Natural killer cell (primary cell): ENCODE results near the gene TSEN54. TPM values are rescaled to one million over a fixed set of nuclear protein-coding genes. Genes with fewer than 3 reads are reported as not detected.
A peak's percentile ranks its signal among the peaks of the same experiment; 100 is the strongest.

ENCODE experiments used
- ATAC-seq, 3 donors: fragments of 150-1000 bp in 2 of 3; fragments of 200-7000 bp in 1 of 3; cut with Tn5 transposase; 1 replicate in 1 of 3; 2 replicates in 2 of 3; pipeline ENCODE4 v1.10.0; 2021; ENCODE audit warnings: mild to moderate bottlenecking in 2 of 3, moderate library complexity in 2 of 3
- DNase-seq, 2 donors: peaks; one replicate each; pipeline versions ENCODE4 v3.0.0 to v3.0.0-alpha.2; 2013 to 2021; ENCODE audit warnings: mixed read lengths in 1 of 2
- H3K27ac ChIP-seq: one replicate; pipeline ENCODE4 v1.5.1; 2013; ENCODE audit warnings: mild to moderate bottlenecking, low read length
- H3K27me3 ChIP-seq: one replicate; pipeline ENCODE4 v1.6.1; 2013; ENCODE audit warnings: low read length; ENCODE audit not compliant: control insufficient read depth, insufficient read depth
- H3K36me3 ChIP-seq: one replicate; pipeline ENCODE4 v1.6.1; 2013; ENCODE audit warnings: low read length; ENCODE audit not compliant: control insufficient read depth, insufficient read depth
- H3K4me1 ChIP-seq: one replicate; pipeline ENCODE4 v1.6.1; 2013; ENCODE audit warnings: low read length; ENCODE audit not compliant: control insufficient read depth, insufficient read depth
- H3K4me3 ChIP-seq: one replicate; pipeline ENCODE4 v1.5.1; 2013; ENCODE audit warnings: low read length
- H3K9me3 ChIP-seq: one replicate; pipeline ENCODE4 v1.6.1; 2013; ENCODE audit warnings: low read length; ENCODE audit not compliant: control insufficient read depth, insufficient read depth
- H3K27ac Mint-ChIP-seq, 2 donors: one replicate each; pipeline ENCODE4 v1.8.0; 2022; ENCODE audit warnings: mild to moderate bottlenecking in 2 of 2, mixed read lengths in 2 of 2, moderate library complexity in 1 of 2
- H3K27me3 Mint-ChIP-seq, 2 donors: one replicate each; pipeline ENCODE4 v1.8.0; 2022; ENCODE audit warnings: low read depth in 2 of 2, mixed read lengths in 2 of 2
- H3K36me3 Mint-ChIP-seq: one replicate; pipeline ENCODE4 v1.8.0; 2022; ENCODE audit warnings: mixed read lengths
- H3K4me1 Mint-ChIP-seq, 2 donors: one replicate each; pipeline ENCODE4 v1.8.0; 2022; ENCODE audit warnings: mixed read lengths in 2 of 2
- H3K4me3 Mint-ChIP-seq: one replicate; pipeline ENCODE4 v1.8.0; 2022; ENCODE audit warnings: mild to moderate bottlenecking, moderate library complexity, mixed read lengths
- H3K9me3 Mint-ChIP-seq, 2 donors: one replicate each; pipeline ENCODE4 v1.8.0; 2022; ENCODE audit warnings: mixed read lengths in 2 of 2
- WGBS: methylation state at CpG from one replicate; pipeline ENCODE4 v1.1.7; 2013; ENCODE audit warnings: missing lambda C conversion rate; ENCODE audit not compliant: insufficient coverage; 5-methylcytosine and 5-hydroxymethylcytosine counted together
- intact Hi-C: fragments of 100-400 bp; cut with micrococcal nuclease; formaldehyde crosslinking; loops from one replicate; pipeline ENCODE4 v1.14.2; 2022
- total RNA-seq, 4 donors: library from RNA; stranded (reverse); fragments of 120-200 nt in 1 of 4; gene quantifications; one replicate each; pipeline versions ENCODE4 v1.2.3 to v1.2.4, GENCODE V29; 2013 to 2022
- TF ChIP-seq, protein P1 (sequence below): fragments of 200-600 bp; IDR thresholded peaks from one replicate; pipeline ENCODE4 v1.8.0; 2022; ENCODE audit warnings: antibody characterized with exemption

Gene TSEN54
- 100 to 1,000 TPM; 180 to 224 (median 186) TPM for total RNA-seq
- 110 TPM for total RNA-seq (2013)

DNA sequence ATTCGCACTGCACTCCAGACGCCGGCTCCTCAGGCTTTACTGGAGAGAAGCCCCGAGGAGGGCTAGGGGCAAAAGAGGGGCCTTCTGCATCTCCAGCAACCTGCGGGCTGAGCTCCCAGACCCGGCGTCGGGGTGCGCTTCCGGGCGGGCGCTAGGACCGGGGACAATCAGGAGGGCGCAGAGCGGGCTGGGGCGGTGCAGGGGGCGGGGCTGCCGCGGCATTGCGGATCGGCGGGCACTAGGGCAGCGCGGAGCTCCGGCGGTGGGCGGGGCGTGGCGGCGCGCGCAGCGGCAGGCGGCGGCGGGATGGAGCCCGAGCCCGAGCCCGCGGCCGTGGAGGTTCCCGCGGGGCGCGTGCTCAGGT, at the start of gene TSEN54:
Gene TSEN54, plus strand, starts transcription at position 274 of the 364 bp plus-strand sequence. Its CDS starts 33 bp downstream, at position 307.
- Histone ChIP-seq H3K4me1 (peaks cover 40% of the 10 kb centered on the region), H3K36me3 (peaks cover 17% of the 10 kb centered on the region), H3K4me3 (peak within 1 kb of the TSS; percentile 83), H3K9me3 (no peaks in the 10 kb centered on the region), H3K27me3 (no peaks in the 10 kb centered on the region), H3K27ac (peak within 1 kb of the TSS; percentile 65)
- H3K9me3 Mint-ChIP-seq = no peaks in the 10 kb centered on the region
- peak; percentile 81 to 95 (median 82) for ATAC-seq
- intact Hi-C loops = loop anchor here (1.0 to 5.0 kb wide), 4 partner anchors 9 to 229 kb away; partner anchors contain the start of genes LLGL2, MYO15B and SLC25A19
- no peaks in the 10 kb centered on the region for H3K27me3 Mint-ChIP-seq
- H3K4me3 Mint-ChIP-seq = peak within 1 kb of the TSS; percentile 86
- under 1% methylated on average over 45 of the region's 45 CpGs for WGBS
- H3K4me1 Mint-ChIP-seq = peaks cover 19 to 23% of the 10 kb centered on the region in 2 donors
- H3K36me3 Mint-ChIP-seq = no peaks in the 10 kb centered on the region
- TF ChIP-seq, protein P1, sequence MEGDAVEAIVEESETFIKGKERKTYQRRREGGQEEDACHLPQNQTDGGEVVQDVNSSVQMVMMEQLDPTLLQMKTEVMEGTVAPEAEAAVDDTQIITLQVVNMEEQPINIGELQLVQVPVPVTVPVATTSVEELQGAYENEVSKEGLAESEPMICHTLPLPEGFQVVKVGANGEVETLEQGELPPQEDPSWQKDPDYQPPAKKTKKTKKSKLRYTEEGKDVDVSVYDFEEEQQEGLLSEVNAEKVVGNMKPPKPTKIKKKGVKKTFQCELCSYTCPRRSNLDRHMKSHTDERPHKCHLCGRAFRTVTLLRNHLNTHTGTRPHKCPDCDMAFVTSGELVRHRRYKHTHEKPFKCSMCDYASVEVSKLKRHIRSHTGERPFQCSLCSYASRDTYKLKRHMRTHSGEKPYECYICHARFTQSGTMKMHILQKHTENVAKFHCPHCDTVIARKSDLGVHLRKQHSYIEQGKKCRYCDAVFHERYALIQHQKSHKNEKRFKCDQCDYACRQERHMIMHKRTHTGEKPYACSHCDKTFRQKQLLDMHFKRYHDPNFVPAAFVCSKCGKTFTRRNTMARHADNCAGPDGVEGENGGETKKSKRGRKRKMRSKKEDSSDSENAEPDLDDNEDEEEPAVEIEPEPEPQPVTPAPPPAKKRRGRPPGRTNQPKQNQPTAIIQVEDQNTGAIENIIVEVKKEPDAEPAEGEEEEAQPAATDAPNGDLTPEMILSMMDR = no peak
- DNase-seq = peak; percentile 95 to 96
- H3K27ac Mint-ChIP-seq = peak within 1 kb of the TSS; percentile 88 to 94

- Mint-ChIP-seq H3K36me3 (no peaks in the 10 kb centered on the region), H3K4me3 (no peak overlapping the region), H3K9me3 (no peaks in the 10 kb centered on the region), H3K27me3 (no peaks in the 10 kb centered on the region), H3K4me1 (peaks cover 13 to 14% of the 10 kb centered on the region in 2 donors), H3K27ac (no peak overlapping the region)
- Histone ChIP-seq H3K27me3 (no peaks in the 10 kb centered on the region), H3K36me3 (peaks cover 21% of the 10 kb centered on the region), H3K4me1 (no peaks in the 10 kb centered on the region), H3K27ac (no peak overlapping the region), H3K4me3 (no peak overlapping the region), H3K9me3 (no peaks in the 10 kb centered on the region)
- 90% methylated on average over 8 of the region's 8 CpGs for WGBS
- intact Hi-C loops = no loop called here
- TF ChIP-seq, protein P1 = no peak
- ATAC-seq (no peak), DNase-seq (no peak)
Measured at GRCh38 chr17:75468291-75468754, 48.0 kb upstream of the TSEN54 start.

DNA sequence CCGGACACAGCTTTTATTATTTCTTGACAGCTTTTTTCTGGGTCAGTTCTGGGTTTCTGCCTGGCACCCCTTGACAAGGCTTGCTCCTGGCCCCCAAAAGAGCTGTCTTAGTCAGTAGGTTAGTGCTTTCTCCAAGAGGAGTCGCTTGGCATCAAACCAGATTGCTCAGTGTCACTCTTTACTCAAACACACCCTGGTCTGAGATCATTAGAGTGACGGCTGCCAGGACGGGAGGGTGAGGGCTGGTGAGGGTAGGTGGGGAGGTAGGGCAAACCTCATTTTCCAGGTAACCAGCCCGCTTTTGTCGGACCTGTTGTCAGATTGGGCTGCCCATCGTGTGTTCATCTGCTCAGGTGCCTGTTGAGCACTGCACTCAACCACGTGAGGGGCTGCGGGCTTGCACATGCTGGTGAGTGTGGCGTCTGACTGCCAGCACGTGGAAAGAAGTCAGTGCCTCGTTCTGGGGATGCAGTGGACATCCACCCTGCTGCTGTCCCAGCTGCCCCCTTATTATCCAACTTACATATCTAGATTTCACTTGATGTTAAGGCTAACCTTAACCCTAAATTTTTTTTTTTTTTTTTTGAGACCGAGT, 47.5 kb upstream of the TSEN54 start:
- Mint-ChIP-seq H3K4me1 (peaks cover 8 to 12% of the 10 kb centered on the region in 2 donors), H3K27ac (no peak overlapping the region), H3K36me3 (no peaks in the 10 kb centered on the region), H3K9me3 (no peaks in the 10 kb centered on the region), H3K4me3 (no peak overlapping the region), H3K27me3 (no peaks in the 10 kb centered on the region)
- Histone ChIP-seq H3K4me3 (no peak overlapping the region), H3K9me3 (no peaks in the 10 kb centered on the region), H3K36me3 (peaks cover 24% of the 10 kb centered on the region), H3K4me1 (no peaks in the 10 kb centered on the region), H3K27me3 (no peaks in the 10 kb centered on the region), H3K27ac (no peak overlapping the region)
- DNase-seq (no peak), ATAC-seq (no peak)
- intact Hi-C loops = no loop called here
- TF ChIP-seq, protein P1 = no peak
- 93% methylated on average over 13 of the region's 13 CpGs for WGBS

GRCh38 chr17:75471207-75471606, 45.1 kb upstream of the TSEN54 start:
- H3K27me3 Mint-ChIP-seq = no peaks in the 10 kb centered on the region

More at GRCh38 chr17:75471207-75471606, 45.1 kb upstream of the TSEN54 start:
- DNase-seq = no peak
- Histone ChIP-seq H3K36me3 (peaks cover 27% of the 10 kb centered on the region), H3K4me3 (no peak overlapping the region), H3K27ac (no peak overlapping the region), H3K9me3 (no peaks in the 10 kb centered on the region), H3K27me3 (no peaks in the 10 kb centered on the region), H3K4me1 (no peaks in the 10 kb centered on the region)
- WGBS = 91% methylated on average over 5 of the region's 6 CpGs
- Mint-ChIP-seq H3K4me3 (no peak overlapping the region), H3K27ac (no peak overlapping the region), H3K9me3 (no peaks in the 10 kb centered on the region), H3K4me1 (peaks cover 1 to 5% of the 10 kb centered on the region in 2 donors), H3K36me3 (no peaks in the 10 kb centered on the region)
- TF ChIP-seq, protein P1 = no peak
- intact Hi-C loops = no loop called here
- ATAC-seq = no peak
